Measurements from ENCODE around the gene MSH5. TPM values are rescaled to one million over a fixed set of nuclear protein-coding genes. Genes with fewer than 3 reads are reported as not detected.
A peak's percentile ranks its signal among the peaks of the same experiment; 100 is the strongest.

Gene MSH5
- total RNA-seq, 1 experiment from 2014 or later, result 22.4 TPM

- Histone ChIP-seq H3T11ph (ENCODE audit: low read length) (no peak overlapping the region), H2BK120ac (ENCODE audit: low read depth, low read length, poor library complexity, severe bottlenecking) (no peak overlapping the region), H3K18ac (ENCODE audit: insufficient read length, low read depth, low read length) (no peak overlapping the region), H2AK5ac (ENCODE audit: insufficient read length, low read length) (no peak overlapping the region), H3K4me1 (ENCODE audit: insufficient read depth, low read length) (no peaks in the 10 kb centered on the region), H3K27me3 (ENCODE audit: insufficient read depth, low read length) (no peaks in the 10 kb centered on the region), H3K79me2 (ENCODE audit: insufficient read depth, low read length) (no peaks in the 10 kb centered on the region), H3K27ac (ENCODE audit: insufficient read length, low read depth, low read length) (no peak overlapping the region), H3K14ac (ENCODE audit: insufficient read depth, low read length) (no peak overlapping the region), H2BK12ac (ENCODE audit: insufficient read length, low read depth, low read length) (no peak overlapping the region), H4K8ac (replicated peaks; ENCODE audit: insufficient read length, low read depth, low read length) (no peak overlapping the region), H2BK20ac (ENCODE audit: low read depth, low read length, poor library complexity, severe bottlenecking) (no peak overlapping the region), H2AFZ (ENCODE audit: low read length) (no peak overlapping the region), H3K4ac (ENCODE audit: low read depth, low read length) (no peak overlapping the region), H3K79me1 (ENCODE audit: insufficient read depth, low read depth, low read length, poor library complexity, severe bottlenecking) (no peaks in the 10 kb centered on the region), H4K91ac (ENCODE audit: insufficient read length, low read depth, low read length) (no peak overlapping the region), H3K4me2 (ENCODE audit: insufficient read depth, insufficient read length, low read length) (no peak overlapping the region), H3K9ac (ENCODE audit: extremely low read depth, insufficient read length, low read length) (no peak overlapping the region), H4K20me1 (ENCODE audit: control insufficient read depth, insufficient read depth, insufficient read length) (no peaks in the 10 kb centered on the region), H3K9me3 (ENCODE audit: control insufficient read depth, low read depth, low read length) (no peaks in the 10 kb centered on the region), H3K56ac (ENCODE audit: insufficient read length, low read depth, low read length) (no peak overlapping the region), H4K5ac (ENCODE audit: insufficient read length, low read depth, low read length) (no peak overlapping the region), H2BK5ac (ENCODE audit: insufficient read length, low read length) (no peak overlapping the region), H2BK15ac (ENCODE audit: low read depth, low read length) (no peak overlapping the region), H3K23me2 (ENCODE audit: insufficient read length, low read depth, low read length, poor library complexity, severe bottlenecking) (no peaks in the 10 kb centered on the region), H3K23ac (ENCODE audit: insufficient read length, low read depth, low read length) (no peak overlapping the region)
- H3K9me3 Mint-ChIP-seq, result no peaks in the 10 kb centered on the region; a peak in 1 of 5 replicates
- no peak for TF ChIP-seq CTCF (conservative IDR thresholded peaks at IDR 0.05)
- no peak overlapping the region for H3K4me3 Mint-ChIP-seq
- peak overlapping the region in 2 of 3 experiments; percentile 37 to 76; a peak in 2 of 7 replicates for H3K27ac Mint-ChIP-seq
- peaks cover 13 to 37% (median 29%) of the 10 kb centered on the region in 3 experiments for H3K36me3 Mint-ChIP-seq (ENCODE audit: insufficient read depth in 1 of 3, low read depth in 3 of 3)
- WGBS (ENCODE audit: extremely low coverage, insufficient read length, low lambda C conversion rate), result no CpG with 5 or more reads among the region's 4 CpGs
- H3K27me3 Mint-ChIP-seq (ENCODE audit: low read depth), result no peaks in the 10 kb centered on the region; the same call in 1 of the 2 replicates
- peaks cover 23 to 27% of the 10 kb centered on the region in 2 experiments for H3K4me1 Mint-ChIP-seq
- DNase-seq, result no peak
These were observed 24.4 kb downstream of the MSH5 start for GRCh38 chr6:31764198-31764597.
